Measurements from ENCODE around the gene SCFD2.

Gene SCFD2

GRCh38 chr4:52937829-52938228 lies 428.0 kb downstream of the SCFD2 start:
- Mint-ChIP-seq H3K9me3 (no peaks in the 10 kb centered on the region), H3K27ac (no peak overlapping the region), H3K27me3 (ENCODE audit: low read depth) (no peaks in the 10 kb centered on the region), H3K36me3 (ENCODE audit: low read depth) (no peaks in the 10 kb centered on the region), H3K4me1 (ENCODE audit: low read depth) (peaks cover 1% of the 10 kb centered on the region), H3K4me3 (no peak overlapping the region)
- no peak for DNase-seq (ENCODE audit: low spot score)

- Mint-ChIP-seq H3K4me1 (ENCODE audit: low read depth) (peaks cover 2% of the 10 kb centered on the region), H3K27me3 (ENCODE audit: low read depth) (no peaks in the 10 kb centered on the region), H3K27ac (no peak overlapping the region), H3K4me3 (no peak overlapping the region), H3K36me3 (ENCODE audit: low read depth) (no peaks in the 10 kb centered on the region), H3K9me3 (no peaks in the 10 kb centered on the region)
- DNase-seq (ENCODE audit: low spot score) = no peak
These were observed 429.1 kb downstream of the SCFD2 start for GRCh38 chr4:52936729-52937128.

GRCh38 chr4:52935317-52935716 lies 430.5 kb downstream of the SCFD2 start:
- DNase-seq (ENCODE audit: low spot score) = no peak
- H3K27ac Mint-ChIP-seq = no peak overlapping the region
- no peak overlapping the region for H3K4me3 Mint-ChIP-seq
- peaks cover 2% of the 10 kb centered on the region for H3K4me1 Mint-ChIP-seq (ENCODE audit: low read depth)
- H3K27me3 Mint-ChIP-seq (ENCODE audit: low read depth) = no peaks in the 10 kb centered on the region
- H3K9me3 Mint-ChIP-seq = no peaks in the 10 kb centered on the region
- no peaks in the 10 kb centered on the region for H3K36me3 Mint-ChIP-seq (ENCODE audit: low read depth)

GRCh38 chr4:52933738-52934137 lies 432.1 kb downstream of the SCFD2 start:
- no peak overlapping the region for H3K4me3 Mint-ChIP-seq
- H3K36me3 Mint-ChIP-seq (ENCODE audit: low read depth) = no peaks in the 10 kb centered on the region
- peaks cover 2% of the 10 kb centered on the region for H3K4me1 Mint-ChIP-seq (ENCODE audit: low read depth)
- no peak overlapping the region for H3K27ac Mint-ChIP-seq
- DNase-seq (ENCODE audit: low spot score) = no peak
- no peaks in the 10 kb centered on the region for H3K9me3 Mint-ChIP-seq
- no peaks in the 10 kb centered on the region for H3K27me3 Mint-ChIP-seq (ENCODE audit: low read depth)

GRCh38 chr4:52932591-52933470 lies 433.0 kb downstream of the SCFD2 start:
- Mint-ChIP-seq H3K9me3 (no peaks in the 10 kb centered on the region), H3K4me3 (no peak overlapping the region), H3K4me1 (ENCODE audit: low read depth) (peaks cover 2% of the 10 kb centered on the region), H3K27ac (no peak overlapping the region), H3K36me3 (ENCODE audit: low read depth) (no peaks in the 10 kb centered on the region), H3K27me3 (ENCODE audit: low read depth) (no peaks in the 10 kb centered on the region)
- DNase-seq (ENCODE audit: low spot score) = no peak

DNA sequence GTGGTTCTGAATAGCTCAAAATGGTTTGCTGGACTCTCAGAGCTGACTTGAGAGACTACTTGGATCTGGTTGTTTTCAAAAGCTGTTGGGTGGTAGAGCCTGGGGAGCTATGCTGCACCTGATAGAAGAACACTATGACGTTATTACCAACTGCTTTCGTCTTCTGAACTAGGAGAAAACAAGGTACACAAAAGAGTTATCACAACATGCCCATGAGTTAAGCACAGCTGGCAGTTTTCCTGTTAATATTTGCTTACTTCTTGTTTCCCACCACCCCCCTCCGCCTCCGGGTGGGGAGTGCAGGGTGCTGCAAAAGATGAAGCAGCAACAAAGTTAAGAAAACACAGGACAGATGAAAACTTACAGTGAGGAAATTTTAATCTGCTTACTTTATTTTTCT lies 434.6 kb downstream of the SCFD2 start:
- Mint-ChIP-seq H3K4me1 (ENCODE audit: low read depth) (peaks cover 2% of the 10 kb centered on the region), H3K27ac (no peak overlapping the region), H3K36me3 (ENCODE audit: low read depth) (no peaks in the 10 kb centered on the region), H3K4me3 (no peak overlapping the region), H3K27me3 (ENCODE audit: low read depth) (no peaks in the 10 kb centered on the region), H3K9me3 (no peaks in the 10 kb centered on the region)
- DNase-seq (ENCODE audit: low spot score) = no peak

- no peak for DNase-seq (ENCODE audit: low spot score)
- no peak overlapping the region for H3K27ac Mint-ChIP-seq
- no peaks in the 10 kb centered on the region for H3K36me3 Mint-ChIP-seq (ENCODE audit: low read depth)
- no peak overlapping the region for H3K4me3 Mint-ChIP-seq
- H3K4me1 Mint-ChIP-seq (ENCODE audit: low read depth) = no peaks in the 10 kb centered on the region
- H3K9me3 Mint-ChIP-seq = no peaks in the 10 kb centered on the region
- no peaks in the 10 kb centered on the region for H3K27me3 Mint-ChIP-seq (ENCODE audit: low read depth)
These were observed 439.5 kb downstream of the SCFD2 start for GRCh38 chr4:52926196-52926974.

DNA sequence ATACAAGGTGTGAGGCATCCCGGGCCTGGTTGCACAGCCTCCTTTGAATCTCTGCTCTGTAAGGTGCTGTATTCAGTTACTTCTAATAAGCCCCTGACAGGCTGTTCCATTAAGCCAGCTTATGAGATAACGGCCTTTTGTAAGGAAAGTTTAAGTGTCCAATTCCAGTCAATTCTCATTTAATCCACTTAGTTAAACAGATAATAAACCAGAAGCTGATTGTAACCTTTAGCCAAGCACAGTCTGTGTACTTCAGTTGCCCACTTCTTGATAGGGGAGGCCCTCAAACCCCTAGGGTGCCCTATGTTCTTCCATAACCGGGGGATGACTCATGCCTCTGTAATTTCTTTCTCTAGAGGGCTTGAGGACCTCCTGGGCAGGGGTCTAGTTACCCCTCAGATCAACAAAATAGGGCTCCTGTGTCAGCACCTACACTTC lies 440.3 kb downstream of the SCFD2 start:
- H3K4me1 Mint-ChIP-seq (ENCODE audit: low read depth) = no peaks in the 10 kb centered on the region
- no peaks in the 10 kb centered on the region for H3K36me3 Mint-ChIP-seq (ENCODE audit: low read depth)
- no peaks in the 10 kb centered on the region for H3K9me3 Mint-ChIP-seq
- H3K27me3 Mint-ChIP-seq (ENCODE audit: low read depth) = no peaks in the 10 kb centered on the region
- no peak overlapping the region for H3K4me3 Mint-ChIP-seq
- no peak overlapping the region for H3K27ac Mint-ChIP-seq
- no peak for DNase-seq (ENCODE audit: low spot score)

GRCh38 chr4:52919461-52919860 lies 446.4 kb downstream of the SCFD2 start:
- Mint-ChIP-seq H3K36me3 (ENCODE audit: low read depth) (no peaks in the 10 kb centered on the region), H3K4me1 (ENCODE audit: low read depth) (peaks cover 2% of the 10 kb centered on the region), H3K9me3 (no peaks in the 10 kb centered on the region), H3K27ac (no peak overlapping the region), H3K4me3 (no peak overlapping the region), H3K27me3 (ENCODE audit: low read depth) (no peaks in the 10 kb centered on the region)
- DNase-seq (ENCODE audit: low spot score) = no peak

DNA sequence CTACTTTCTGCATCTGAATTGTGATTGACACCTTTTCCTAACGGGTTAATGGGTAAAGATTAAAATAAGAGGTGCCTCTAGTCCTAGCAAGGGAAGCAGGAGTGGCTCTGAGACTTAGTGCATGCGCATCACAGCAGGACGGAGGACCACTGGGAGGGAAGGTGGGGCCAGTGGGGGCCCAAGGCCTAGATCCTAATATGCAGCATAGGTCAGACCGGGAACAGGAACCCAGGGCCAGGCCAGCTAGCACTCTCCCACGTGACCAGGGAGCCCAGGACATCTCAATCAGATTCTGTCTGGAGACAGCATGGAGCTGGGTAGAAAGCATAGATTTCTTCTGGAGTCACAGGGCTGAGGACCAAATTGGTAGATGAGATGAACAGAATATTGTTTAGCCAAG lies 448.0 kb downstream of the SCFD2 start:
- H3K4me3 Mint-ChIP-seq = no peak overlapping the region
- H3K27ac Mint-ChIP-seq = no peak overlapping the region
- H3K4me1 Mint-ChIP-seq (ENCODE audit: low read depth) = peaks cover 2% of the 10 kb centered on the region
- no peaks in the 10 kb centered on the region for H3K9me3 Mint-ChIP-seq
- no peak for DNase-seq (ENCODE audit: low spot score)
- no peaks in the 10 kb centered on the region for H3K36me3 Mint-ChIP-seq (ENCODE audit: low read depth)
- H3K27me3 Mint-ChIP-seq (ENCODE audit: low read depth) = no peaks in the 10 kb centered on the region

DNA sequence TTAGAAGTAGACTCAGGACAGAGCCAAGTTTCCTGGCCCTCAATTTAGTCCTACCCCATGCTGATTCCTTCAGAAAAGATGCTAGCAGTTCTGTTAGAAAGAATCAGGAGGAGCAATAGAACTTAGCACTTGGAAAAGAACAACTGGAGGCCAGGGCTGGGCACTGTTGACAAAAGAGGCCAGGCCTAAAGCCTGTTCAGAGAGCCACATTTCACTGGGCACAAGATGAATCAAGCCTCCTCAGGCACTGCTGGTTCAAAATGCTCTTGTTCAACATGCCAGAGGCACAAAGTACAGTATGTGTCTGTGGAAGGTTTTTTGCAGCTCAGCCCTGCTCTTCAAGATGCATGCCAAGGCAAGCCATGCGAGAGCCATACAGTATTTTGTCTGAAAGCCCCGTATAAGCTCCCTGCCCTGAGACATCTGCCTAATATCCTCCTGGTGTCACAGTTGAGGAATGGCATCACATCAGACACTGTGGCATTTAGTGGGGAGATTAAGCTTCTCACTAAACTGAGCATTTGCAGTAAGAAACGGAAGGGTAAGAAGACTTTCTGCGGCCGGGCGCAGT lies 450.0 kb downstream of the SCFD2 start:
- DNase-seq (ENCODE audit: low spot score) = no peak
- no peak overlapping the region for H3K4me3 Mint-ChIP-seq

DNA sequence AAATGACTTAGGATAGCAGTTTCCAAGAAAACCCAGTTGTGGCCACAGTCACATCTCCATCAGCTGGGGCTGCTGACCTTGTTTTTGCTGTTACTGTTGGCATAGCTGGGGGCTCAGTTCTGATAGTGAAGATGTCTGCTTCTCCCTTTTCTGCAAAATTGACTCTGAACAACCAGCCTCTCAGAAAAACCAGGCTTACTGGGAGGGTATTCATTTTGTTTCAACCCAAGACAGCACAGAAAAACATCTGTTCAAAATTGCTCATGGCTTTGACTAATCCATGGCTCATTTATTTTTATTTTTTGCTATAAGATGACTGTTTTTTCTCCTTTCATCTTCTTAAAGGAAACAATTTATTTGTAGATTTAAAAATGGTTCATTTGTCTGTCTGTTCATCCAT lies 450.7 kb downstream of the SCFD2 start:
- Mint-ChIP-seq H3K36me3 (ENCODE audit: low read depth) (no peaks in the 10 kb centered on the region), H3K27ac (no peak overlapping the region), H3K4me1 (ENCODE audit: low read depth) (peaks cover 4% of the 10 kb centered on the region), H3K9me3 (no peaks in the 10 kb centered on the region), H3K27me3 (ENCODE audit: low read depth) (no peaks in the 10 kb centered on the region), H3K4me3 (no peak overlapping the region)
- no peak for DNase-seq (ENCODE audit: low spot score)

More for the DNA sequence above, 450.0 kb downstream of the SCFD2 start:
- Mint-ChIP-seq H3K4me1 (ENCODE audit: low read depth) (peaks cover 4% of the 10 kb centered on the region), H3K9me3 (no peaks in the 10 kb centered on the region), H3K27ac (no peak overlapping the region), H3K27me3 (ENCODE audit: low read depth) (no peaks in the 10 kb centered on the region), H3K36me3 (ENCODE audit: low read depth) (no peaks in the 10 kb centered on the region)

DNA sequence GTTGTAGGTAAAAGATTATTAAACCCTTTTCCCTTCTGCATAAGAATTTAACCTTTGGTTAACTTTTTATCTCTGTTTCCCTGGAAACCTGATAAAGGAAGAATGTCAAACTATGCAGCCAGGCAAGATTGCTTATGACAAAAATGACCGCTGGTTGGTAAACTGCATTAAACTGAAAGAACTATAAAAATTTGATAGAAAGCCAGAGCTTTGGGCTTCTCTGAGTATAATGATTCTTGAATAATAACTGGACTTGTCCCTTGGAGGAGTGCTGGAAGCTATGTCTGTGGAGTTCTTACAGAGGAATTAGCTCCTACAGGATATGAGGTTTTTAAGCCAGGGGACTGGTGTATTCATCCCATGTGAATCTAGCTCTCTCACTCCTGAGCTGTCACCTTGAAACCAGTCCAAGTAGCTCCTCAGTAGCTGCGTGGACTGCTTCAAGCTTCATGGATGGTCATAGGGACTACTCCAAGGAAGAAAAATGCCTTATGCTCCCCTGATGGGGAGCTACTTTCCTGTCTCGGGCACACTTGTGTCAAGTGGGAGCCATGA lies 451.7 kb downstream of the SCFD2 start:
- no peaks in the 10 kb centered on the region for H3K27me3 Mint-ChIP-seq (ENCODE audit: low read depth)
- H3K27ac Mint-ChIP-seq = no peak overlapping the region

GRCh38 chr4:52912608-52913007 lies 453.3 kb downstream of the SCFD2 start:
- Mint-ChIP-seq H3K4me1 (ENCODE audit: low read depth) (peaks cover 4% of the 10 kb centered on the region), H3K4me3 (no peak overlapping the region), H3K9me3 (no peaks in the 10 kb centered on the region), H3K36me3 (ENCODE audit: low read depth) (no peaks in the 10 kb centered on the region), H3K27me3 (ENCODE audit: low read depth) (no peaks in the 10 kb centered on the region), H3K27ac (no peak overlapping the region)
- no peak for DNase-seq (ENCODE audit: low spot score)

More for the DNA sequence above, 451.7 kb downstream of the SCFD2 start:
- no peaks in the 10 kb centered on the region for H3K9me3 Mint-ChIP-seq
- H3K4me1 Mint-ChIP-seq (ENCODE audit: low read depth) = peaks cover 4% of the 10 kb centered on the region
- DNase-seq (ENCODE audit: low spot score) = no peak
- no peak overlapping the region for H3K4me3 Mint-ChIP-seq
- H3K36me3 Mint-ChIP-seq (ENCODE audit: low read depth) = no peaks in the 10 kb centered on the region
